ENCODE results near the gene FBXO31.
A peak's percentile ranks its signal among the peaks of the same experiment; 100 is the strongest.

FBXO31 gene

GRCh38 chr16:87284183-87284582 lies 99.4 kb downstream of the FBXO31 start:
- DNase-seq (ENCODE audit: low read depth in 2 of 2) = no peak

DNA sequence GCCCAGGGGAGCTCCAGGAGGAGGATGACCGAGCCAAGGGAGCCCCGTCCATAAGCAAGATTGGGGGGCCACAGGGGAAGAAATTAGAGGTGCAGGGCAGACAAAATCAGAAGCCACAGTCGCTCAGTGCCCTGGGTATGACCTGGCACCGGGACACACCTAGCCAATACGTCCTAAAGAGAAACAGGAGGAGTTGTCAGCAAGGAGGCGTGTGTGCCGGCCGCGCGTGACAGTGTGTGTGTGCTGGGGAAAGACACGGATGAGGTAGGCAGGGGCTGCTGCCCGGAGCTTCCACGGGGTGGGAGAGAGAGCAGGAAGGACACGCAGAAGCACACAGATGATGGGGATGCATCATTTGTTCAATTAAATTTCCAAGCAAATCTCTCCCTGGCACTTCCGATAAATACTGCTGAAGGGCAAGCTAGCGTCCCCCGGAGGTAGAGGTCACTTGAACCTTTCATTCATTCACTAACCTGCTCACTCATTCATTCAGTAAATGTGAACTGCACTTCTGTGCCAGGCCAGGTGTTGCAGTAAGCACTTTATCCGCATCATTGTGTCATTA lies 104.4 kb downstream of the FBXO31 start:
- DNase-seq (ENCODE audit: low read depth in 2 of 2) = no peak

DNA sequence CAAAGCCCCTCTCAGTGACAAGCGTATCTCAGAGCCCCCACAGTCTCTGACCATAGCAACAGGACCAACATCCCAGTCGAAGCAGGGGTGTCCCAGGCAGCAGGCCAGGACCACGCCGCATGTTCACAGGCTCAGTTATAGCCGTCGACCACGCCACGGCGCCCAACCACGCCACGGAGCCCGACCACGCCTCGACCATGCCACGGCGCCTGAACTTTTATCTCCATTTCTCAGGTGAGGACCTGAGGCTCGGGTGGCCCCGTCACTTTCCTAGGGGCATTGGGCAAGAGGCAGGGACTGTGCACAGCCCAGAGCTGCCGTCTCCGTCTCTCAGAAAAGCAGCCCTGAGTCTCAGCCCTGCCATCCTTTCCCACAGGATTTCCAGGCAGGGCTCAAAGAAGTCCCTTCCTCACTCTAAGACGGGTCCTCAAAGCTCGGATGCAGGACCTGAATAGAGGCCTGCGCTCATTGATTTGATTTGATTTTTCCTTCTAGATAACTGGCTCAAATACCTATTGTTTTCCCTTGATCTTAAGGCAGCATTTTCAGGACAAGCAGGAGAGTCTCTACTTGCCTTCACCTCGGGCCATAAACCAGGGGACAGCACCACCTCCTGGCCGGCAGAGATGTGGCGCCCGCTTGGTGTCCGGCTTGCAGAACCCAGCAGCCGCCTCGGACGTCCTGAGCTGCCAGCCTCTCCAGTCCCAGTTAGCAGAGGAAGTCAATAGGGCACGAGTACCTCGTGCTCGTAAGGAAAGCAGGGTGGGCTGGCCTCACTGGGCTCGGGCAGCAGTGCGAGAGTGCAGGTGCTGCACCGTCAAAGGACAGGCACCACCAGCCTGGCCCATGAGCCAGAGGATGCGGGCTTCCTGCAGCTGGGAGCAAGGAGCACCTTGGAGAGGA lies 105.1 kb downstream of the FBXO31 start:
- peak; percentile 19 to 42 for DNase-seq (ENCODE audit: low read depth in 2 of 2)
